ENCODE data around the gene GTPBP10.
A peak's percentile ranks its signal among the peaks of the same experiment; 100 is the strongest.

GTPBP10 gene

GRCh38 chr7:90346336-90347125, at the start of gene GTPBP10:
Gene GTPBP10 (plus strand): TSS chr7:90346716. CDS start chr7:90346742, 26 bp downstream.
- POLR2A ChIA-PET = interaction anchor here (1.0 kb wide), 1 partner anchor 49 kb away, joined by 4 read pairs; no protein-coding TSS in a partner anchor

GRCh38 chr7:90298145-90299038, 48.1 kb upstream of the GTPBP10 start:
- ChIA-PET POLR2A (interaction anchor here (0.6 kb wide), 1 partner anchor 48 kb away, joined by 4 read pairs; the partner anchor contains the start of gene GTPBP10), CTCF (interaction anchor here (0.7 to 2.5 kb wide), 23 partner anchors 8 to 736 kb away, joined by 3 to 17 read pairs (median 4); partner anchors contain the start of genes FAM237B and STEAP1)
- no peak for DNase-seq (ENCODE audit: low read depth, low spot score)
- TF ChIP-seq, protein P1, sequence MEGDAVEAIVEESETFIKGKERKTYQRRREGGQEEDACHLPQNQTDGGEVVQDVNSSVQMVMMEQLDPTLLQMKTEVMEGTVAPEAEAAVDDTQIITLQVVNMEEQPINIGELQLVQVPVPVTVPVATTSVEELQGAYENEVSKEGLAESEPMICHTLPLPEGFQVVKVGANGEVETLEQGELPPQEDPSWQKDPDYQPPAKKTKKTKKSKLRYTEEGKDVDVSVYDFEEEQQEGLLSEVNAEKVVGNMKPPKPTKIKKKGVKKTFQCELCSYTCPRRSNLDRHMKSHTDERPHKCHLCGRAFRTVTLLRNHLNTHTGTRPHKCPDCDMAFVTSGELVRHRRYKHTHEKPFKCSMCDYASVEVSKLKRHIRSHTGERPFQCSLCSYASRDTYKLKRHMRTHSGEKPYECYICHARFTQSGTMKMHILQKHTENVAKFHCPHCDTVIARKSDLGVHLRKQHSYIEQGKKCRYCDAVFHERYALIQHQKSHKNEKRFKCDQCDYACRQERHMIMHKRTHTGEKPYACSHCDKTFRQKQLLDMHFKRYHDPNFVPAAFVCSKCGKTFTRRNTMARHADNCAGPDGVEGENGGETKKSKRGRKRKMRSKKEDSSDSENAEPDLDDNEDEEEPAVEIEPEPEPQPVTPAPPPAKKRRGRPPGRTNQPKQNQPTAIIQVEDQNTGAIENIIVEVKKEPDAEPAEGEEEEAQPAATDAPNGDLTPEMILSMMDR (IDR thresholded peaks at IDR 0.05; ENCODE audit: insufficient read depth, low read length, missing control alignments) = peak; percentile 61
- H3K4me3 ChIP-seq (ENCODE audit: low read depth, low read length) = no peak overlapping the region

More at GRCh38 chr7:90346336-90347125, at the start of gene GTPBP10:
- H3K4me3 ChIP-seq (ENCODE audit: low read depth, low read length) = peak within 1 kb of the TSS; percentile 96
- DNase-seq (ENCODE audit: low read depth, low spot score) = peak; percentile 69
- CTCF ChIA-PET = interaction anchor here (0.7 to 2.5 kb wide), 29 partner anchors 10 to 193 kb away, joined by 3 to 12 read pairs (median 4); partner anchors contain the start of genes CLDN12 and STEAP2
- TF ChIP-seq, protein P1 (IDR thresholded peaks at IDR 0.05; ENCODE audit: insufficient read depth, low read length, missing control alignments) = peak; percentile 90

DNA sequence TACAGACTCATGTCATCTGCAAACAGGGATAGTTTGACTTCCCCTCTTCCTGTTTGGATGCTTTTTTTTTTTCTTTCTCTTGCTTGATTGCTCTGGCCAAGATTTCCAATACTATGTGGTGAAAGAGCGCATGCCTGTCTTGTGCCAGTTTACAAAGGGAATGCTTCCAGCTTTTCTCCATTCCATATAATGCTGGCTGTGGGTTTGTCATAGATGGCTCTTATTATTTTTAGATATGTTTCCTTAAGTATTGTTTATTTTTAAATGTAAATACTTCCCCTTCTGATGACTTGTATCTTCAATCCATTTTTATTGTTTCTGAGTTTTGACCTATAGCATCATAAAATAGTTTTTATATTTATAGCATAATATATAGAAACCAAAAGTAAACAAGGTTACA, 43.3 kb upstream of the GTPBP10 start:
- DNase-seq (ENCODE audit: low read depth, low spot score) = no peak
- TF ChIP-seq, protein P1 (IDR thresholded peaks at IDR 0.05; ENCODE audit: insufficient read depth, low read length, missing control alignments) = no peak
- POLR2A ChIA-PET = no interaction called here
- no peak overlapping the region for H3K4me3 ChIP-seq (ENCODE audit: low read depth, low read length)
- CTCF ChIA-PET = interaction anchor here (1.4 to 2.8 kb wide), 4 partner anchors 9 to 123 kb away, joined by 3 to 12 read pairs (median 5); no protein-coding TSS in a partner anchor

DNA sequence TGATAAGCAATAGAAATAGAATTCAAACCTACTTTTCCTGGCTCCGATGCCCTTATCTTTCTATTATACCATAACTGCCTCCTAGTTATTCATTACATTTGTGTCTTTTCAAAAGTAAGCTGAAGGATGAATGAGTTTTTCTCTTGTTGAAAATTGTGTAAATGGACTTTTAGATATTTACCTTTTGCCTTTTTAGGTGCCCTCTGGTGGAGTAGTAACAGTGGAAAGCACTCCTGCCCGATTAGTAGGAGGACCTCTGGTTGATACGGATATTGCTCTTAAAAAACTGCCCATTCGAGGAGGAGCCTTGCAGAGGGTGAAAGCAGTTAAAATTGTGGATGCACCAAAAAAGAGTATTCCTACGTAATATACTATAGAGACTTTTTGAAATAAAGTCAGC, 36.6 kb upstream of the GTPBP10 start:
- POLR2A ChIA-PET = no interaction called here
- TF ChIP-seq, protein P1 (IDR thresholded peaks at IDR 0.05; ENCODE audit: insufficient read depth, low read length, missing control alignments) = no peak
- no peak for DNase-seq (ENCODE audit: low read depth, low spot score)
- CTCF ChIA-PET = interaction anchor here (0.7 to 5.0 kb wide), 5 partner anchors 10 to 156 kb away, joined by 3 to 19 read pairs (median 3); partner anchors contain the start of gene STEAP1
- no peak overlapping the region for H3K4me3 ChIP-seq (ENCODE audit: low read depth, low read length)

DNA sequence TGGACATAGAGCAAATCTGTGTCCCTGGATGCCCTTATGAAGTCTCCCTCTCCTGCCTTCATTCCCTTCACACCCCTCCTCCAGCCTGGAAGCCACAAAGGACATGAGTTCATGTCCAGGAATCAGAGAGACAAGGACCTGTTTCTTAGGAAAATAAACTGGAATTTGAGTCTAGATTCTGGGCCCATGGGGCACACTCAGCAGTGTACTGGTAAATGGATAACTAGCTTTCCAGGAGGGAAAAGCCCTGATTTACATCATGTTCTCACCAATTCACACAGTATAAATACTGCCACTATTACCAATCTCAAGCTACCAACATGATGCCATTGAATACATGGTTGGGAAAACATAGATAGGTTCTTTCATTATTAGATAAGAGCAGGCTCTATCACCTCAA, 35.3 kb upstream of the GTPBP10 start:
- TF ChIP-seq, protein P1 (IDR thresholded peaks at IDR 0.05; ENCODE audit: insufficient read depth, low read length, missing control alignments) = no peak
- no peak overlapping the region for H3K4me3 ChIP-seq (ENCODE audit: low read depth, low read length)
- no peak for DNase-seq (ENCODE audit: low read depth, low spot score)
- ChIA-PET CTCF (interaction anchor here (1.0 to 5.0 kb wide), 11 partner anchors 10 to 157 kb away, joined by 3 to 42 read pairs (median 4); partner anchors contain the start of genes FAM237B, GTPBP10 and STEAP1), POLR2A (no interaction called here)
